Pancreas (tissue), 10 donors: ENCODE data around the gene SMURF1. TPM values are rescaled to one million over a fixed set of nuclear protein-coding genes. Genes with fewer than 3 reads are reported as not detected.

Source experiments
- ATAC-seq, 4 donors: fragments of 200-7000 bp; cut with Tn5 transposase; one replicate each; pipeline versions ENCODE4 v1.8.0 to v1.9.1; 2020; ENCODE audit warnings: mild to moderate bottlenecking in 4 of 4, moderate library complexity in 4 of 4
- DNase-seq, 6 donors: peaks; one replicate each; pipeline ENCODE4 v3.0.0-alpha.2; 2020
- FAIRE-seq: peaks from 2 replicates; lab custom pipeline; 2012; peaks lifted over from hg19 to GRCh38; lab: Jason Lieb, UNC
- H3K27ac ChIP-seq, 4 donors: fragments of 200-600 bp; sonication (generic); 1 replicate in 3 of 4; 2 replicates in 1 of 4; pipeline versions ENCODE4 v1.5.0 to v1.8.0; 2020
- H3K27me3 ChIP-seq, 4 donors: fragments of 200-600 bp; one replicate each; pipeline ENCODE4 v1.8.0; 2021
- H3K36me3 ChIP-seq, 3 donors: fragments of 200-600 bp; sonication (generic) in 1 of 3; one replicate each; pipeline versions ENCODE4 v1.5.0 to v1.8.0; 2020 to 2021
- H3K4me1 ChIP-seq, 3 donors: fragments of 200-600 bp; one replicate each; pipeline ENCODE4 v1.8.0; 2021
- H3K4me3 ChIP-seq, 4 donors: fragments of 200-600 bp; sonication (generic) in 2 of 4; one replicate each; pipeline versions ENCODE4 v1.5.0 to v1.8.0; 2020 to 2021
- H3K9me3 ChIP-seq, 4 donors: fragments of 200-600 bp; one replicate each; pipeline ENCODE4 v1.8.0; 2021
- CTCF ChIP-seq, 4 donors: fragments of 200-600 bp; sonication (generic) in 3 of 4; IDR thresholded peaks; one replicate each; pipeline versions ENCODE4 v1.5.0 to v1.8.0; 2021; ENCODE audit warnings: antibody characterized with exemption in 4 of 4
- WGBS, 2 donors: extraction: QIAGEN DNeasy Blood & Tissue Kit; methylation state at CpG; one replicate each; pipeline ENCODE4 v1.1.7; 2013; 5-methylcytosine and 5-hydroxymethylcytosine counted together
- intact Hi-C, 3 donors: fragments of 100-400 bp; cut with DNase I; formaldehyde crosslinking; loops; one replicate each; pipeline versions ENCODE4 v1.11.1 to v1.14.2; 2022
- polyA plus RNA-seq, 2 donors: library from polyadenylated mRNA; stranded (reverse); fragments of 200-250 nt; gene quantifications; one replicate each; pipeline ENCODE4 v1.2.3, GENCODE V29; 2013
- total RNA-seq, 6 donors: library from RNA; stranded (reverse); fragmentation: NEBNext Ultra II Directional in 4 of 6; extraction: Animal tissue kit (Norgen Biotek cat#: 25700) in 4 of 6; gene quantifications; one replicate each; pipeline versions ENCODE4 v1.2.1 to v1.2.4, GENCODE V29; 2021 to 2023
- donor health status: healthy with polysubstance abuse.
- donor health status: DM: no; HTN: no; CAD: no; lungs with moderate emphysema.
- donor health status: DM: no; HTN: no; CAD: no.
- donor health status: control.
- donor health status: control.
- donor health status: Bipolar disorder and iron deficiency.
- donor health status: DM: yes; HTN: yes; CAD: no.
- donor health status: DM: no; HTN: no; CAD: no.
- donor health status: DM: no; HTN: no; CAD: no.
- donor health status: DM: yes; HTN: yes; CAD: no.

The SMURF1 gene
- total and polyA plus RNA-seq, 8 donors = 7.6 to 22.7 (median 14.1) TPM

DNA sequence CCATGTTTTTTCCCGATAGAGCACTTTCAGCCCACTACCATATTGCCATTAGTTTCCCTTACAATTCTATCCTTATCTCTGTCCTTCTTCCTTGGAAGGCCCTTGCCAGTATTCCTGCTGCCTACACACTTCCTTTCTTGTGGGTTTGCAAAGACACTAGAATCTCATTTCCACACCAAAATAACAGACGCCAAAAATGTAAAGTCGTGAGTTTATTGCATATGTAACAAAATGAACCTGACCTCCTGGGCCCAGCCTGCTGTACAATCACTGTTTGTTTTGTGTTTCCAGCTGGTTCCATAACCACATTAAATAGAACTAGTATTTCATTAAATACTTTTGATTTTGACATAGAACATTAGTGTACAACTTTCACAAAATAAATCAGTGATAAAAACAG lies 116.7 kb downstream of the SMURF1 start:
- intact Hi-C loops = no loop called here
- H3K36me3 ChIP-seq = peaks cover 2 to 39% (median 5%) of the 10 kb centered on the region in 3 donors
- no peaks in the 10 kb centered on the region for H3K27me3 ChIP-seq
- no peak overlapping the region for H3K27ac ChIP-seq
- FAIRE-seq (no peak), ATAC-seq (peak in 1 of 4 donors; percentile 28), DNase-seq (no peak)
- 70 to 81% methylated on average over 3 of the region's 3 CpGs for WGBS, 2 donors
- TF ChIP-seq CTCF (IDR thresholded peaks at IDR 0.05) = no peak
- no peaks in the 10 kb centered on the region for H3K9me3 ChIP-seq
- peaks cover 0 to 2% (median 0%) of the 10 kb centered on the region in 3 donors for H3K4me1 ChIP-seq
- H3K4me3 ChIP-seq = no peak overlapping the region

DNA sequence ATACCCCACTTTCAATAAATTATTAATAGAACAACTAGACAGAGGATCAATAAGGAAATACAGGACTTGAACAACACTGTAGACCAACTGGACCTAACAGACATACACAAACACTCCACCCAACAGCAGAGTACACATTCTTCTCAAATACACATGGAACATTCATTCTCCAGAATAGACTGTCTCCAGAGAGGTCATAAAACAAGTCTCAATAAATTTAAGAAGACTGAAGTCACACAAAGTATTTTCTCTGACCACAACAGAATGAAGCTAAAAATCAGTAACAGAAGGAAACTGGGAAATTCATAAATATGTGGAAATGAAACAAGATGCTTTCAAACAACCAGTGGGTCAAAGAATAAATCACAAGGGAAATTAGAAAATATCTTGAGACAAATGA lies 119.8 kb downstream of the SMURF1 start:
- H3K4me3 ChIP-seq = no peak overlapping the region
- FAIRE-seq (no peak), DNase-seq (no peak), ATAC-seq (peak in 1 of 4 donors; percentile 31)
- intact Hi-C loops = no loop called here
- no peaks in the 10 kb centered on the region for H3K27me3 ChIP-seq
- H3K9me3 ChIP-seq = no peaks in the 10 kb centered on the region
- H3K4me1 ChIP-seq = peaks cover 0 to 6% (median 0%) of the 10 kb centered on the region in 3 donors
- H3K27ac ChIP-seq = no peak overlapping the region
- no peak for TF ChIP-seq CTCF (IDR thresholded peaks at IDR 0.05)
- peaks cover 0 to 7% (median 0%) of the 10 kb centered on the region in 3 donors for H3K36me3 ChIP-seq

- TF ChIP-seq CTCF (IDR thresholded peaks at IDR 0.05) = no peak
- intact Hi-C loops = no loop called here
- H3K27me3 ChIP-seq = no peaks in the 10 kb centered on the region
- no peaks in the 10 kb centered on the region for H3K9me3 ChIP-seq
- 80 to 83% methylated on average over 3 of the region's 3 CpGs for WGBS, 2 donors
- H3K4me3 ChIP-seq = no peak overlapping the region
- DNase-seq (peak in 1 of 6 donors; percentile 8), ATAC-seq (peak in 3 of 4 donors; percentile 24 to 45 (median 35)), FAIRE-seq (no peak)
- H3K4me1 ChIP-seq = peaks cover 0 to 6% (median 0%) of the 10 kb centered on the region in 3 donors
- H3K27ac ChIP-seq = peak overlapping the region in 1 of 4 donors; percentile 17
- H3K36me3 ChIP-seq = no peaks in the 10 kb centered on the region
Observed at GRCh38 chr7:99021941-99022560, 121.9 kb downstream of the SMURF1 start.

DNA sequence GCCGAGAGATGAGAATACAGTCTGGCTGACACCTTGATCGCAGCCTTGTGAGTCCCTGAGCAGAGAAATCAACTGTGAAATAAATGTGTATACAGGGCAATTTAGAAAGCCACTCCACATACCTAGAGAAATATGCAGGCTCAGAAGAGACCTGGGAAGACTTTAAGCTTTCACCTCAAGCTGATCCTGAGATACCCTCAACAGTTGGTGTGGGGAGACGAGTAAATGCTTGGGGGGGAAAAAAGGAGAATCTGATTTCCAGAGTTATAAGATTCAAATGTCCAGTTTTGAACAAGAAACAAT lies 123.5 kb downstream of the SMURF1 start:
- Histone ChIP-seq H3K27ac (no peak overlapping the region), H3K4me3 (no peak overlapping the region), H3K9me3 (no peaks in the 10 kb centered on the region), H3K4me1 (peaks cover 0 to 6% (median 0%) of the 10 kb centered on the region in 3 donors), H3K27me3 (no peaks in the 10 kb centered on the region), H3K36me3 (no peaks in the 10 kb centered on the region)
- intact Hi-C loops = no loop called here
- 92 to 95% methylated on average over 3 of the region's 3 CpGs for WGBS, 2 donors
- DNase-seq (no peak), FAIRE-seq (no peak), ATAC-seq (no peak)
- TF ChIP-seq CTCF (IDR thresholded peaks at IDR 0.05) = no peak
